HEK293 (cell line): ENCODE results near the gene PRKCE.

Experiments
- CTCF ChIA-PET: fragments of 350-600 bp; formaldehyde crosslinking; extraction: SDS; loops from one replicate; lab custom pipeline; 2021; ENCODE audit warnings: antibody characterized with exemption; lab: Yijun Ruan, JAX
- POLR2A ChIA-PET: fragments of 300-600 bp; formaldehyde crosslinking; extraction: SDS; loops from one replicate; lab custom pipeline; 2020; ENCODE audit warnings: antibody characterized with exemption, inconsistent platforms; lab: Yijun Ruan, JAX
- H3K27ac ChIP-seq: fragments of 200-500 bp; sonication (Bioruptor generic); 2 replicates; pipeline ENCODE4 v1.5.1; 2014; ENCODE audit warnings: low read depth, low read length, control low read depth, inconsistent platforms; ENCODE audit errors: extremely low read depth
- H3K36me3 ChIP-seq, 2 experiments: fragments of 200-500 bp in 1 of 2; sonication (Bioruptor generic) in 1 of 2; 1 replicate in 1 of 2; 2 replicates in 1 of 2; pipeline ENCODE4 v1.5.1; 2014 to 2017; ENCODE audit warnings: inconsistent platforms in 2 of 2, low read length in 2 of 2; ENCODE audit not compliant: control insufficient read depth in 2 of 2, insufficient read depth in 1 of 2
- H3K4me1 ChIP-seq: fragments of 200-500 bp; sonication (Bioruptor generic); 2 replicates; pipeline ENCODE4 v1.5.1; 2014; ENCODE audit warnings: mild to moderate bottlenecking, low read length, inconsistent platforms; ENCODE audit not compliant: control insufficient read depth, insufficient read depth
- H3K4me3 ChIP-seq: 2 replicates; pipeline ENCODE4 v1.5.1; 2011; ENCODE audit warnings: low read depth, mild to moderate bottlenecking, control low read depth, low read length, moderate library complexity
- H3K9me3 ChIP-seq: fragments of 200-500 bp; sonication (Bioruptor generic); 2 replicates; pipeline ENCODE4 v1.5.1; 2014; ENCODE audit warnings: low read depth, low read length, inconsistent platforms; ENCODE audit not compliant: control insufficient read depth, insufficient read depth
- GLI4 ChIP-seq: fragments of 450-650 bp; formaldehyde crosslinking; IDR thresholded peaks from 2 replicates; pipeline ENCODE4 v1.5.1; 2016; ENCODE audit warnings: missing biosample characterization, missing genetic modification characterization
- KLF1 ChIP-seq: fragments of 450-650 bp; formaldehyde crosslinking; IDR thresholded peaks from 2 replicates; pipeline ENCODE4 v1.5.1; 2016; ENCODE audit warnings: missing biosample characterization, missing genetic modification characterization
- KLF10 ChIP-seq: fragments of 450-650 bp; IDR thresholded peaks from 2 replicates; pipeline ENCODE4 v1.5.1; 2018; ENCODE audit warnings: missing biosample characterization, mild to moderate bottlenecking, missing genetic modification characterization
- SP3 ChIP-seq: fragments of 450-650 bp; formaldehyde crosslinking; IDR thresholded peaks from 2 replicates; pipeline ENCODE4 v1.5.1; 2016; ENCODE audit warnings: missing biosample characterization, missing genetic modification characterization
- ZBTB44 ChIP-seq: fragments of 450-650 bp; IDR thresholded peaks from 2 replicates; pipeline ENCODE4 v1.5.1; 2018; ENCODE audit warnings: missing biosample characterization, mild to moderate bottlenecking, missing genetic modification characterization
- ZBTB48 ChIP-seq: fragments of 450-650 bp; formaldehyde crosslinking; IDR thresholded peaks from 2 replicates; pipeline ENCODE4 v1.5.1; 2016; ENCODE audit warnings: missing biosample characterization, missing genetic modification characterization
- ZBTB49 ChIP-seq: fragments of 450-650 bp; formaldehyde crosslinking; IDR thresholded peaks from 2 replicates; pipeline ENCODE4 v1.5.1; 2016; ENCODE audit warnings: missing biosample characterization, missing genetic modification characterization, low read depth
- ZEB2 ChIP-seq: fragments of 450-650 bp; formaldehyde crosslinking; IDR thresholded peaks from 2 replicates; pipeline ENCODE4 v1.5.1; 2016; ENCODE audit warnings: missing biosample characterization, missing genetic modification characterization
- ZNF146 ChIP-seq: fragments of 450-650 bp; formaldehyde crosslinking; IDR thresholded peaks from 2 replicates; pipeline ENCODE4 v1.5.1; 2016; ENCODE audit warnings: missing biosample characterization, missing genetic modification characterization
- ZNF24 ChIP-seq: fragments of 450-650 bp; formaldehyde crosslinking; IDR thresholded peaks from 2 replicates; pipeline ENCODE4 v1.5.1; 2016; ENCODE audit warnings: missing biosample characterization, missing genetic modification characterization
- ZNF292 ChIP-seq: fragments of 450-650 bp; formaldehyde crosslinking; IDR thresholded peaks from 2 replicates; pipeline ENCODE4 v1.5.1; 2016; ENCODE audit warnings: low read depth, missing biosample characterization, missing genetic modification characterization, borderline replicate concordance
- ZNF394 ChIP-seq: fragments of 450-650 bp; formaldehyde crosslinking; IDR thresholded peaks from 2 replicates; pipeline ENCODE4 v1.5.1; 2016; ENCODE audit warnings: missing biosample characterization, missing genetic modification characterization, mild to moderate bottlenecking, moderate library complexity, borderline replicate concordance
- ZNF514 ChIP-seq: fragments of 450-650 bp; formaldehyde crosslinking; IDR thresholded peaks from 2 replicates; pipeline ENCODE4 v1.5.1; 2016; ENCODE audit warnings: missing biosample characterization, missing genetic modification characterization
- ZNF670 ChIP-seq: fragments of 450-650 bp; formaldehyde crosslinking; IDR thresholded peaks from 2 replicates; pipeline ENCODE4 v1.5.1; 2016; ENCODE audit warnings: missing biosample characterization, missing genetic modification characterization, low read depth
- ZNF704 ChIP-seq: fragments of 450-650 bp; formaldehyde crosslinking; IDR thresholded peaks from 2 replicates; pipeline ENCODE4 v1.5.1; 2016; ENCODE audit warnings: missing biosample characterization, missing genetic modification characterization
- ZXDB ChIP-seq: fragments of 450-650 bp; formaldehyde crosslinking; IDR thresholded peaks from 2 replicates; pipeline ENCODE4 v1.5.1; 2016; ENCODE audit warnings: missing biosample characterization, missing genetic modification characterization
- TF ChIP-seq, protein P1 (sequence below): fragments of 450-650 bp; formaldehyde crosslinking; IDR thresholded peaks from 2 replicates; pipeline ENCODE4; 2016; ENCODE audit warnings: missing biosample characterization, missing genetic modification characterization
- TF ChIP-seq, protein P2 (sequence below): fragments of 450-650 bp; formaldehyde crosslinking; IDR thresholded peaks from 2 replicates; pipeline ENCODE4 v1.5.1; 2017; ENCODE audit warnings: missing biosample characterization, missing genetic modification characterization

PRKCE gene

DNA sequence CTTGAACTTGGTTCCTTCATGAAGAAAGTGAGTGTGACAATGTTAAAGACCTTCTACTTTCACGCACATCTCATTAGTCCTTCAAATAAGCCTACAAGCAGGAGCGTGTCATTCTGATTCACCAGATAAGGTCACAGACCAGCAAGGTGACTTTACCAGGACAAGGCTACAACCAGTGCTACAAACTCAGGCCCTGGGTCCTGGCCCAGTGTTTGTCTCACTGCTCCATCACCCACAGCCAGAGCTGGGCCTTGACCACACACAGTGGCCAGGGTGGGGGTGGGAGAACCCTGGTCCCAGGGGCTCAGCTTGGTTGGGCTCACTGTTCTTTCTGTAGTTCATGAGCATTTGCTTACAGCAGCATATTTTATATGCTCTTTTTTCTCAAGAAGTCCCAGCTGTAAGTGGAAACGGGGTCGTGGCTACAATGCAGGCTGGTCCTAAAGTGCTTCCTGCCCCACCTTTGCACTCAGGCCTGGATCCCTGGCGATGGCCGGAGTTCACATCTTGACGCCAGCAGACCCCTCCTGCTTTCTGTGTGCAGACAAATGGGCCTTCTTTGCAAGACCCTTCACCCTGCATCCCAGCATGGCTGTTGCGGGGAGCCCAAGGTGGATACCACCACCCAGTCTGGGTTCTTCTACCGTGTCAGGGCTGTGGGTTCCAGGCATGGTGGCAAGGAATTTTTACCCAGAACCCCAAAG lies 492.1 kb downstream of the PRKCE start (continued):
- no peak for TF ChIP-seq SP3 (tag by site-specific recombination)
- TF ChIP-seq, protein P1, sequence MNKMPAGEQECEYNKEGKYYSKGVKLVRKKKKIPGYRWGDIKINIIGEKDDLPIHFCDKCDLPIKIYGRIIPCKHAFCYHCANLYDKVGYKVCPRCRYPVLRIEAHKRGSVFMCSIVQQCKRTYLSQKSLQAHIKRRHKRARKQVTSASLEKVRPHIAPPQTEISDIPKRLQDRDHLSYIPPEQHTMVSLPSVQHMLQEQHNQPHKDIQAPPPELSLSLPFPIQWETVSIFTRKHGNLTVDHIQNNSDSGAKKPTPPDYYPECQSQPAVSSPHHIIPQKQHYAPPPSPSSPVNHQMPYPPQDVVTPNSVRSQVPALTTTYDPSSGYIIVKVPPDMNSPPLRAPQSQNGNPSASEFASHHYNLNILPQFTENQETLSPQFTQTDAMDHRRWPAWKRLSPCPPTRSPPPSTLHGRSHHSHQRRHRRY: no peak
- TF ChIP-seq ZEB2: no peak
- no peak for TF ChIP-seq ZNF146 (tag by site-specific recombination)
- TF ChIP-seq ZNF394 (tag by site-specific recombination): no peak
- no peak for TF ChIP-seq ZBTB48 (tag by site-specific recombination)
- no peak for TF ChIP-seq ZNF704
- TF ChIP-seq ZNF514 (tag by site-specific recombination): no peak
- TF ChIP-seq ZBTB49 (tag by site-specific recombination): no peak
- no peak for TF ChIP-seq ZNF24
- TF ChIP-seq ZBTB44 (tag by site-specific recombination): no peak
- TF ChIP-seq ZNF670 (tag by site-specific recombination): no peak

GRCh38 chr2:46144133-46144800 lies 492.8 kb downstream of the PRKCE start:
- TF ChIP-seq GLI4 (tag by site-specific recombination) (no peak), ZBTB48 (tag by site-specific recombination) (no peak), ZNF292 (tag by site-specific recombination) (no peak), KLF10 (no peak), KLF1 (no peak), ZXDB (tag by site-specific recombination) (no peak)
- TF ChIP-seq, protein P2, sequence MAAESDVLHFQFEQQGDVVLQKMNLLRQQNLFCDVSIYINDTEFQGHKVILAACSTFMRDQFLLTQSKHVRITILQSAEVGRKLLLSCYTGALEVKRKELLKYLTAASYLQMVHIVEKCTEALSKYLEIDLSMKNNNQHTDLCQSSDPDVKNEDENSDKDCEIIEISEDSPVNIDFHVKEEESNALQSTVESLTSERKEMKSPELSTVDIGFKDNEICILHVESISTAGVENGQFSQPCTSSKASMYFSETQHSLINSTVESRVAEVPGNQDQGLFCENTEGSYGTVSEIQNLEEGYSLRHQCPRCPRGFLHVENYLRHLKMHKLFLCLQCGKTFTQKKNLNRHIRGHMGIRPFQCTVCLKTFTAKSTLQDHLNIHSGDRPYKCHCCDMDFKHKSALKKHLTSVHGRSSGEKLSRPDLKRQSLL (tag by site-specific recombination): no peak
- POLR2A ChIA-PET: no interaction called here
- no peak overlapping the region for H3K27ac ChIP-seq
- H3K4me1 ChIP-seq: no peaks in the 10 kb centered on the region
- no peaks in the 10 kb centered on the region for H3K36me3 ChIP-seq
- CTCF ChIA-PET: interaction anchor here (0.6 kb wide), 1 partner anchor 118 kb away, joined by 4 read pairs; no protein-coding TSS in a partner anchor
- H3K9me3 ChIP-seq: no peaks in the 10 kb centered on the region
- H3K4me3 ChIP-seq: no peak overlapping the region
